SU-DHL-6 (cell line): ENCODE measurements around the gene AGTR1.

Source experiments
- H2AFZ ChIP-seq: fragments of 200-600 bp; sonication (generic); 2 replicates; pipeline ENCODE4 v1.6.1; 2014; ENCODE audit warnings: low read depth, mild to moderate bottlenecking, moderate library complexity, mixed read lengths, antibody characterized with exemption, low read length; ENCODE audit not compliant: severe bottlenecking
- H3F3A ChIP-seq: fragments of 200-600 bp; shearing (Covaris generic); 2 replicates; pipeline ENCODE4 v1.6.0; 2016; ENCODE audit warnings: antibody characterized with exemption, mild to moderate bottlenecking; ENCODE audit not compliant: insufficient read depth
- H3K27ac ChIP-seq: fragments of 200-600 bp; sonication (generic); 2 replicates; pipeline ENCODE4 v1.5.1; 2016; ENCODE audit warnings: low read depth, mild to moderate bottlenecking, low read length, moderate library complexity, mixed read lengths
- H3K27me3 ChIP-seq: fragments of 200-600 bp; sonication (generic), shearing (Covaris generic); 2 replicates; pipeline ENCODE4 v1.6.0; 2014; ENCODE audit warnings: mild to moderate bottlenecking, low read length
- H3K36me3 ChIP-seq: fragments of 200-600 bp; sonication (generic); 2 replicates; pipeline ENCODE4 v1.6.1; 2014; ENCODE audit warnings: mild to moderate bottlenecking, low read length, mixed read lengths
- H3K4me2 ChIP-seq: fragments of 300-600, 200-600 bp; shearing (Covaris generic), sonication (generic); 2 replicates; pipeline ENCODE4 v1.6.0; 2014; ENCODE audit warnings: low read length, low read depth, mild to moderate bottlenecking; ENCODE audit not compliant: poor library complexity, severe bottlenecking
- H3K4me3 ChIP-seq: fragments of 200-600 bp; sonication (generic); 2 replicates; pipeline ENCODE4 v1.5.1; 2014; ENCODE audit warnings: antibody characterized with exemption, low read length, mild to moderate bottlenecking, mixed read lengths; ENCODE audit not compliant: insufficient read depth, poor library complexity, severe bottlenecking
- H3K79me2 ChIP-seq: fragments of 200-600 bp; sonication (generic); 2 replicates; pipeline ENCODE4 v1.6.1; 2014; ENCODE audit warnings: mild to moderate bottlenecking, low read length, moderate library complexity; ENCODE audit not compliant: insufficient read depth
- H3K9ac ChIP-seq: fragments of 200-600 bp; sonication (generic); 2 replicates; pipeline ENCODE4 v1.7.0; 2014; ENCODE audit warnings: mild to moderate bottlenecking, low read length
- H3K9me2 ChIP-seq: fragments of 200-600 bp; sonication (generic); replicated peaks from 2 replicates; pipeline ENCODE4 v1.6.1; 2014; ENCODE audit warnings: low read length; ENCODE audit not compliant: insufficient read depth
- H3K9me3 ChIP-seq: fragments of 200-600 bp; sonication (generic); 2 replicates; pipeline ENCODE4 v1.6.1; 2014; ENCODE audit warnings: low read length, mixed read lengths; ENCODE audit not compliant: insufficient read depth
- H4K20me1 ChIP-seq: fragments of 200-600 bp; sonication (generic); 2 replicates; pipeline ENCODE4 v1.6.1; 2014; ENCODE audit warnings: low read depth, mild to moderate bottlenecking, antibody characterized with exemption, low read length, moderate library complexity, mixed read lengths
- CTCF ChIP-seq: fragments of 200-600 bp; sonication (generic); IDR thresholded peaks from one replicate; pipeline ENCODE4 v1.5.1; 2017; ENCODE audit warnings: antibody characterized with exemption, mild to moderate bottlenecking, low read length, moderate library complexity; ENCODE audit not compliant: insufficient read depth, poor library complexity, severe bottlenecking
- EZH2phosphoT487 ChIP-seq: fragments of 200-600 bp; sonication (generic), shearing (Covaris generic); conservative IDR thresholded peaks from 2 replicates; pipeline ENCODE4 v1.6.1; 2018; ENCODE audit warnings: mild to moderate bottlenecking, antibody characterized with exemption, low read length, moderate library complexity, mixed read lengths

Gene AGTR1

DNA sequence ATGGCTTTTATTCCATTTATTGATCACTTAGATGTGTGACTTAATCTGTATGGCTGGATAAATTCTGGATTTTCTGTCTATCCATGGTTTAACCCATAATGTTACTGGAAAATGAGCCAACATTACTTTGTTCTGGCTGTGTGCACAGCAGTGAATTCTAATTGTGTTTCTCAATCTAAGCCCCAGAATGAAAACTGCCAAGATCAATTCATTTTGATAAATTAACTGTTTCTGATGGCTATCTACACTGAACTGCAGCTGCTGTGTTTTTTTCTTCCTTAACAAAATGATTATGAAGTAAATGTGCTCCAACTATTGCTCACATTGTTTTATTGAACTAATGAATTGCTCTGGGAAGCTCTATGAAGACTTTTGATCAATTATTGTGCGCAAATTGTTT lies 94.2 kb downstream of the AGTR1 start:
- no peak overlapping the region for H3K27ac ChIP-seq

GRCh38 chr3:148792516-148792915 lies 94.8 kb downstream of the AGTR1 start:
- no peak overlapping the region for H3K9ac ChIP-seq
- H3K4me3 ChIP-seq, result no peak overlapping the region
- H3K9me3 ChIP-seq, result no peaks in the 10 kb centered on the region
- no peaks in the 10 kb centered on the region for H3K9me2 ChIP-seq
- H3F3A ChIP-seq, result no peaks in the 10 kb centered on the region
- H3K79me2 ChIP-seq, result no peaks in the 10 kb centered on the region
- H2AFZ ChIP-seq, result no peak overlapping the region
- H3K36me3 ChIP-seq, result no peaks in the 10 kb centered on the region
- H3K4me2 ChIP-seq, result no peak overlapping the region
- no peaks in the 10 kb centered on the region for H3K27me3 ChIP-seq
- H4K20me1 ChIP-seq, result no peaks in the 10 kb centered on the region
- TF ChIP-seq EZH2phosphoT487, result no peak
- no peak for TF ChIP-seq CTCF
- H3K27ac ChIP-seq, result no peak overlapping the region

More for the DNA sequence above, 94.2 kb downstream of the AGTR1 start:
- no peaks in the 10 kb centered on the region for H3K9me3 ChIP-seq
- H3F3A ChIP-seq, result no peaks in the 10 kb centered on the region
- H4K20me1 ChIP-seq, result no peaks in the 10 kb centered on the region
- no peak overlapping the region for H2AFZ ChIP-seq
- no peak for TF ChIP-seq EZH2phosphoT487
- no peak for TF ChIP-seq CTCF
- H3K9me2 ChIP-seq, result no peaks in the 10 kb centered on the region
- no peak overlapping the region for H3K4me3 ChIP-seq
- H3K4me2 ChIP-seq, result no peak overlapping the region
- H3K9ac ChIP-seq, result no peak overlapping the region
- no peaks in the 10 kb centered on the region for H3K79me2 ChIP-seq
- H3K27me3 ChIP-seq, result no peaks in the 10 kb centered on the region
- no peaks in the 10 kb centered on the region for H3K36me3 ChIP-seq
